ENCODE measurements around the gene NPW. TPM values are rescaled to one million over a fixed set of nuclear protein-coding genes. Genes with fewer than 3 reads are reported as not detected.

The NPW gene
- total RNA-seq, 1 donor from 2014 or later: 1.3 TPM

DNA sequence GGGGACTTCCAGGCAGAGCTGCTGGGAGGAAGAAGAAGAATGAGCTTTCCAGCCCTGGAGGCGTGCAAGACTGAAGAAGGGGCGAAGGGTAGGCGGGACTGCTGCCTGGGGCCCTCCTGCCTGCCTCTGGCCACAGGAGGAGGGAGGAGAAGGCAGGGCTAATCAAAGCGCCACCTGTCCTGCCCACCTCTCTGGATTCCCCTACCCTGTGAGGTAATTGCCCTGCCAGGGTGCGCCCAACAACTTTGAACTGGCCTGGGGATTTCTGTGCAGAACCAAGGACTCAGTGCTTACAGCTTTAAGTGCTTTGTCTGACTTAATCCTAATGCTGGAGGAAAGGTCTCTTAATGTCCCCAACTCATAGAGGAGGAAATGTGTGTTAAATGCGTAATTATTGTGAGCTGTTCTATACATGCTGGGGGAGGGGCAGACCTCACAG, 38.2 kb upstream of the NPW start, which contains the start of gene NOXO1:
TSS of gene NOXO1 (minus strand) at position 72 of the 439 bp plus-strand sequence. CDS start 290 bp downstream, outside the sequence.
- no peaks in the 10 kb centered on the region for H3K9me3 Mint-ChIP-seq
- DNase-seq (ENCODE audit: low read depth, low spot score): no peak
- peaks cover 56% of the 10 kb centered on the region for H3K27me3 Mint-ChIP-seq (ENCODE audit: low read depth)
- peaks cover 30% of the 10 kb centered on the region for H3K4me1 Mint-ChIP-seq
- TF ChIP-seq CTCF (conservative IDR thresholded peaks at IDR 0.05): no peak
- H3K36me3 Mint-ChIP-seq (ENCODE audit: low read depth): peaks cover under 1% of the 10 kb centered on the region
- peak within 1 kb of the TSS; percentile 85 for H3K4me3 Mint-ChIP-seq
- no peak within 1 kb of the TSS for H3K27ac Mint-ChIP-seq (ENCODE audit: unreplicated experiment)

- no peak for TF ChIP-seq CTCF (conservative IDR thresholded peaks at IDR 0.05)
- Mint-ChIP-seq H3K4me3 (peak overlapping the region; percentile 85), H3K36me3 (ENCODE audit: low read depth) (peaks cover 6% of the 10 kb centered on the region), H3K27ac (ENCODE audit: unreplicated experiment) (no peak overlapping the region), H3K4me1 (peaks cover 30% of the 10 kb centered on the region), H3K27me3 (ENCODE audit: low read depth) (peaks cover 62% of the 10 kb centered on the region), H3K9me3 (no peaks in the 10 kb centered on the region)
- DNase-seq (ENCODE audit: low read depth, low spot score): no peak
Measured at GRCh38 chr16:1982013-1982433, 37.6 kb upstream of the NPW start.

DNA sequence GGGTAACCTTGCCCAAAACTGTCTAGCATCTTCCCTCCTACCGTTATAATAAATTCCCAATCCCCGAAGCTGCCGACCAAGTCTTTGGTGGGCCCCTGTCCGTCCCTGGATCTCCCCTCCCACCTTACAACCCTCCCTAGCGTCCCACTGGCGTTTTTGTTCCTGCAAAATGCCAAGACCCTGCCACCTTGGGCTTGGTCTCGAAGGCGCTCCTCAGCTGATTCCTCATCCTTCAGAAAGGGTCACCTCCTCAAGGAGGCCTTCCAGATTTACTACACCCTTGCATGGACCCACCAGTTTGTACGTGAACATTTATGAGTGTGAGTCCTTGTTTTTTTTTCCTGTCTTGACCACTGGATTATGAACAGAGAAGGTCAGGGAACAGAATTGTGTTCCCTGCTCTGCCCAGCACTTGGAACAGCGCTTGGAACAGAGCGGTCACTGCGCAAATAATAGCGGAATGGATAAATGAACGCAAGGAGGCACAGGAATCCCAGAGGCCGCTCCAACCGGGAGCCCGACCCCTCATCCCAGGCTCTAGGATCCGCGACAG, 36.5 kb upstream of the NPW start:
- Mint-ChIP-seq H3K4me3 (peak overlapping the region; percentile 85), H3K27ac (ENCODE audit: unreplicated experiment) (no peak overlapping the region), H3K9me3 (no peaks in the 10 kb centered on the region), H3K36me3 (ENCODE audit: low read depth) (peaks cover 12% of the 10 kb centered on the region), H3K27me3 (ENCODE audit: low read depth) (peaks cover 67% of the 10 kb centered on the region), H3K4me1 (peaks cover 30% of the 10 kb centered on the region)
- DNase-seq (ENCODE audit: low read depth, low spot score): no peak
- TF ChIP-seq CTCF (conservative IDR thresholded peaks at IDR 0.05): no peak

- no peaks in the 10 kb centered on the region for H3K9me3 Mint-ChIP-seq
- H3K27me3 Mint-ChIP-seq (ENCODE audit: low read depth): peaks cover 70% of the 10 kb centered on the region
- DNase-seq (ENCODE audit: low read depth, low spot score): peak; percentile 95
Measured at GRCh38 chr16:1983544-1984346, 35.8 kb upstream of the NPW start, which contains the start of gene GFER. Gene GFER (plus strand): TSS chr16:1984193. CDS start chr16:1984219, 26 bp downstream.

More at GRCh38 chr16:1983544-1984346, 35.8 kb upstream of the NPW start, which contains the start of gene GFER:
- Mint-ChIP-seq H3K36me3 (ENCODE audit: low read depth) (peaks cover 15% of the 10 kb centered on the region), H3K4me1 (peaks cover 34% of the 10 kb centered on the region), H3K4me3 (peak within 1 kb of the TSS; percentile 92), H3K27ac (ENCODE audit: unreplicated experiment) (peak within 1 kb of the TSS; percentile 97)
- TF ChIP-seq CTCF (conservative IDR thresholded peaks at IDR 0.05): peak; percentile 48

All from neural crest cell (in vitro differentiated cells).